HG03045 (cell line): ENCODE results near the gene WDR74.
"Not testable (repeated sequence)": the region's sequence is repeated elsewhere in the genome, so short reads cannot be mapped to it uniquely, and the experiment has no call there.

Source experiments
- ATAC-seq: cut with Tn5 transposase; IDR thresholded peaks from one replicate; pipeline ENCODE4 v1.9.1; 2021; ENCODE audit warnings: mild to moderate bottlenecking, moderate library complexity; ENCODE audit not compliant: unreplicated experiment

Gene WDR74

DNA sequence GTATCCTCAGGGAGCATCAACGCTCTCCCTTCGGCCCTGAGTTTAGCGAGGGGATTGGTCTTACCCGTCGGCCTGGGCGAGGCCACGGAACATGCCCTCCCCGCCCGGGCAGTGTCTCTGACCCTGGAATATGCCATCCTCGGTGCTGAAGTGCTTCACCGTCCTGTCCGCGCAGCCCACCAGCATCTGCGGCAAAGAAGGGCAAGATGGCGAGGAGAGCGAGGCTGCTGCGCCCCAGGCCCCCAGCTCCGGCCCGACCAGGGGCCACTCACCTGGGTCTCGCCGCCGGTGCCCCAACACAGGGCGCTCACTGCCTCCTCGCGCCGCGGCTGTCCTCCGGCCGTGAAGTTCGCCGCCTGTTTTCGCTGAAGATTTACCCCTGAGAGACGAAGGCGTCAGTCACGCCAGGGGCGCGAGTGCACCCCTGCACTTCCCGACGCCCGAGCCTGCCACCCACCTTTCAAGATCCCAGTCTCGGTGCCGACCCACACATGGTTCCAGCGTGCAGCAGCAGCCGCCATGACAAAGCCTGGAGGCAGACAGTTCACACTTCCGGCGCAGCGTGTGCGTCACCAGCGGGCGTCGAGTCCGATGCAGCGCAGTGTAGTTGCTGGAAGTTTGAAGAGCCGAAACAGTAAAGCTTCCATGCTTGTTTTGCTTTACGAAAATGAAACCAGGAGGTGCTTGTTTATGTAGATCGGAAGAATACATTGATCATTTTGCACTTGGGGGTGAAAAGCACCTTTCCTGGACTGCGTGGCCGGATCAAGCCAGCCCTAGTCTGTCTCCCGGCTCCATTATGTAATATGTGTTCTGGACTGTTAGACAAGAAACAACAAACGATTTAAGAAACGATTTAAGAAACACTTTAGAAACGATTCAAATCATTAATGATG, at the start of gene WDR74:
TSS of gene WDR74 (minus strand) at position 541 of the 896 bp plus-strand sequence. CDS start at position 521, 20 bp downstream.
- peak; percentile 39 for ATAC-seq

DNA sequence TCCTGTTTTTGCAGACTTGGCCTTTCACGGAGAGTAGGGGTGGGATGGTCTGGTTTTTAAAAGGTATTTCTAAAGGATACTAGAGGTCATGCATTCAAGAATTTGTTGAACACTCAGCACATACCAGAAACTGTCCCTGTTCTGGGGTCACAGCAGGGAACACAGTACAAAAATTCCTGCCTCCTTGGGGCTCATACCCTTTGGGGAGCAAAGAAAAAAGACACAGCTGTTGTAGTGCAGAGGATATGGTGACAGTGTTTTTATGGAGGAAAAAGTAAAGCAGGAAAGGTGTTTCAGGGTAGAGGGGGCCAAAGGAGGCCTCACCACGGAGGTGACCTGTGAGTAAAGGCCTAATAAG, 49.7 kb upstream of the WDR74 start:
- ATAC-seq, result no peak

DNA sequence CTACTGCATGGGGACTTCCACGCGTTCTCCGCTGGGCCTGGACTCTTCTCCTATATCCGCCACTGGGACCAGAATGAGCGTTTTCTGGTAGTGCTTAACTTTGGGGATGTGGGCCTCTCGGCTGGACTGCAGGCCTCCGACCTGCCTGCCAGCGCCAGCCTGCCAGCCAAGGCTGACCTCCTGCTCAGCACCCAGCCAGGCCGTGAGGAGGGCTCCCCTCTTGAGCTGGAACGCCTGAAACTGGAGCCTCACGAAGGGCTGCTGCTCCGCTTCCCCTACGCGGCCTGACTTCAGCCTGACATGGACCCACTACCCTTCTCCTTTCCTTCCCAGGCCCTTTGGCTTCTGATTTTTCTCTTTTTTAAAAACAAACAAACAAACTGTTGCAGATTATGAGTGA, 49.0 kb upstream of the WDR74 start:
- no peak for ATAC-seq

DNA sequence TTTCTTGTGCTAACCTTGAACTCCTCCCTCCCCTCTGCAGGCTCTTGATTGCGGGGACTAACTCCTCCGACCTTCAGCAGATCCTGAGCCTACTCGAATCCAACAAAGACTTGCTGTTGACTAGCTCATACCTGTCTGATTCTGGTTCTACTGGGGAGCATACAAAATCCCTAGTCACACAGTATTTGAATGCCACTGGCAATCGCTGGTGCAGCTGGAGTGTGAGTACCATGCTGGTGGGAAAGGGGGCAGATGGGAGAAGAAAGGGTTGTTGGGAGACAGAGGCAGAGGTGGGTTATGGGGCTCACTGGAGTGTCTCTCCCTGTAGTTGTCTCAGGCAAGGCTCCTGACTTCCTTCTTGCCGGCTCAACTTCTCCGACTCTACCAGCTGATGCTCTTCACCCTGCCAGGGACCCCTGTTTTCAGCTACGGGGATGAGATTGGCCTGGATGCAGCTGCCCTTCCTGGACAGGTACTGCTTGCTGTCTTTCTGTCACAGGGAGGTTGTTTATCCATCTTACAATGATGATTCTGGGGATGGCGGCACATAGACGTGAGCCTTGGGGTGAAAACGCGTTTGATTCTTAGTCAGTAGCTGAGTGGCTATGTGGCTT, 45.9 kb upstream of the WDR74 start:
- no peak for ATAC-seq

DNA sequence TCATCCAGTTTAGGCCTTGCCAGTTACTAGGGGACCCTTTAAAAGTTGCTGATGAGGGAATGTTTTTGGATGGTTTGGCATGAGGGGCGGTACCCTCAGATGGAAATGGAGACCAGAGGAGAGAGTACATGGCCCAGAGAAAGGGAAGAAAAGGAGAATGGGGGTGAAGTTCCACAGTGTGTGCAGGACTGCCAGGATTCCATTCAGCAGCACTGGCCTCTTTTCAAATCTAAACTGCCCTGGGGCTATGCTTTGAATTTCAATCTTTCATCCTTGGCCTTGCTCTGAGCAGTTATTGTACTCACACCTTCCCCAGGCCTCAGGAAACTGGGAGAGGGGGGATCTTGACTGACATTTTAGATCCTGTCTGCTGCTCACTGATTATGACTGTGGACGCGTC, 44.3 kb upstream of the WDR74 start:
- no peak for ATAC-seq

DNA sequence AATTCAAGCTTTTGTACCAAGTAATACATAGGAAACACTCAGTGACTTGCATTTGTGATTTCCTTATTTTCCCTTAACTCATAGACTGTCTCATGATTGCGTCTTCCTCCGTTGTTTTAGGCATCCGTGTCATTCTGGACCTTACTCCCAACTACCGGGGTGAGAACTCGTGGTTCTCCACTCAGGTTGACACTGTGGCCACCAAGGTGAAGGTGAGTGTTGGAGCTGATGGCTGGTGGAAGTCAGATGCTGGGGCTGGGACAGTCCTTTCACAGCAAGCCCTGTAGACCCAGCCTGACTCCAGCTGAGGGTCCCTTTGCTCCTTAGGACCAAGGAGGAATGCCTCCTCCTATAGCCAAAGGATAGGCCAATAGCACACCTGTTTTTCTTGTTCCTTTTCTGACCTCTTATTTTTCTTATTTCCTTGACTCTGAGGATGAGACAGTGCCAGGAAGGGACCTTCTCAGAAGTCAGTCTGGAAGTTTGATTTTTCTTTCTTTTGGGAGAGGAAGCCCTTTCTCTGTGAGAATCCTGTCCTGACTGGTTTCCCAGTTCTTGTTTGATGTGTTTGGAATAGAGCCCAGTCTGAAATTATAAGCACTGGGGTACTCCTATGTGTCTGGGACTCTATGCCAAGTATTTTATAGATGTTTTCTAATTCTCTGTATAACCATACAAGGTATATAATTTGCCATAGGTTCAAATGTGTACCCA, 43.6 kb upstream of the WDR74 start:
- ATAC-seq, result no peak

DNA sequence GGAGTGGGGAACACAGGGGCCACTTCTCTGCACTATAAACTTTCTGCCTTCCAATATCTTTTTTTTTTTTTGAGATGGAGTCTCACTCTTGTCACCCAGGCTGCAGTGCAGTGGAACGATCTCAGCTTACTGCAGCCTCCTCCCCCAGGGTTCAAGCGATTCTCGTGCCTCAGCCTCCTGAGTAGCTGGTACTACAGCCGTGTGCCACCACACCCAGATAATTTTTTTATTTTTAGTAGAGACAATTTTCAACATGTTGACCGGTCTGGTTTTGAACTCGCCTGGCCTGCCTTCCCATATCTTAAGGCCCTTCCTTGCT, 43.0 kb upstream of the WDR74 start:
- no peak for ATAC-seq

DNA sequence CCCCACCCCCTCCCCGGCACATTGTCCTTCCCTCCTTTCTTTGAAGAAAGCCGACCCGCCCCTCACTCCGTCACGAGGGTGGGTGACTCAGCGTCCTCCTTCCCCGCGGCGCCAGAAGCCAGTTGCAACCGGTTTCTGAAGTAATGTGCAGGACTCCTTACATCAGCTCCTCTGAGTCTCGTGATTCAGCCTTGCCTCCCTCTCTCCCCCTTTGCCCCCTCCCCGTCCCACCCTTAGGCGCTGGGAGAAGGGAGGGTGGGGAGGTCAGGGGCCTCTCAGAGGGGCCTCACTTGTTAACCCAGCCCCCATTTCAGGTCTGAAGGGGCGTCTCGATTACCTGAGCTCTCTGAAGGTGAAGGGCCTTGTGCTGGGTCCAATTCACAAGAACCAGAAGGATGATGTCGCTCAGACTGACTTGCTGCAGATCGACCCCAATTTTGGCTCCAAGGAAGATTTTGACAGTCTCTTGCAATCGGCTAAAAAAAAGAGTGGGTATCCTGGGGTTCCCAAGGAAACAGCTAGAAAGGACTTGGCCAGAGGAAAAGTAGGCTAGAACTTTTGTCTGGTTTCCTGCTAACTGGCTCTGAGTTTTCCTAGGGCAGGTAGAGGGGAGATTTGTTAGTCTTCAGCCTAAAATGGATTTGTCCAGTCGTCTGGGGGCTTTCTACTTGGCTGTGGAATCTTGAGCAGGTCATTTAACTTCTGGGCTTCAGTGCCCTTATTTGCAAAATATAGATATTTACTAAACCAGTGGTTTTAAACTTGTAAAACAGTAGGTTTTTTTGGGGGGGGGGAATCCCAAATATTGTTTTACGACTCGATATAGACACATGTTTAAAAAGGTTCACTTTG, 42.4 kb upstream of the WDR74 start:
- ATAC-seq, result peak; percentile 50

DNA sequence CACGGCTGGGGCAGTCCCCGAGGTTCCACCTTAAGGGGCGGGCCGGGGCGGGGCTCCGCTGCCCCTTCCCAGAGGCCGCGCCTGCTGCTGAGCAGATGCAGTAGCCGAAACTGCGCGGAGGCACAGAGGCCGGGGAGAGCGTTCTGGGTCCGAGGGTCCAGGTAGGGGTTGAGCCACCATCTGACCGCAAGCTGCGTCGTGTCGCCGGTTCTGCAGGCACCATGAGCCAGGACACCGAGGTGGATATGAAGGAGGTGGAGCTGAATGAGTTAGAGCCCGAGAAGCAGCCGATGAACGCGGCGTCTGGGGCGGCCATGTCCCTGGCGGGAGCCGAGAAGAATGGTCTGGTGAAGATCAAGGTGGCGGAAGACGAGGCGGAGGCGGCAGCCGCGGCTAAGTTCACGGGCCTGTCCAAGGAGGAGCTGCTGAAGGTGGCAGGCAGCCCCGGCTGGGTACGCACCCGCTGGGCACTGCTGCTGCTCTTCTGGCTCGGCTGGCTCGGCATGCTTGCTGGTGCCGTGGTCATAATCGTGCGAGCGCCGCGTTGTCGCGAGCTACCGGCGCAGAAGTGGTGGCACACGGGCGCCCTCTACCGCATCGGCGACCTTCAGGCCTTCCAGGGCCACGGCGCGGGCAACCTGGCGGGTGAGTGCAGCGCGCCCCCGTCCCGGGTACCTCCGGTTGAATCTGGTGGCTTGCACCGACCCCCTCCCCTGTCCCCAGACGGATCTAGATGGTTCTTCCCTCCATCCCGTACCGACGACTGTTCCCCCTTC, 41.6 kb upstream of the WDR74 start, which contains the start of gene SLC3A2:
TSS of gene SLC3A2 (plus strand) at position 94 of the 776 bp plus-strand sequence. CDS start at position 222, 128 bp downstream.
- peak; percentile 72 for ATAC-seq

DNA sequence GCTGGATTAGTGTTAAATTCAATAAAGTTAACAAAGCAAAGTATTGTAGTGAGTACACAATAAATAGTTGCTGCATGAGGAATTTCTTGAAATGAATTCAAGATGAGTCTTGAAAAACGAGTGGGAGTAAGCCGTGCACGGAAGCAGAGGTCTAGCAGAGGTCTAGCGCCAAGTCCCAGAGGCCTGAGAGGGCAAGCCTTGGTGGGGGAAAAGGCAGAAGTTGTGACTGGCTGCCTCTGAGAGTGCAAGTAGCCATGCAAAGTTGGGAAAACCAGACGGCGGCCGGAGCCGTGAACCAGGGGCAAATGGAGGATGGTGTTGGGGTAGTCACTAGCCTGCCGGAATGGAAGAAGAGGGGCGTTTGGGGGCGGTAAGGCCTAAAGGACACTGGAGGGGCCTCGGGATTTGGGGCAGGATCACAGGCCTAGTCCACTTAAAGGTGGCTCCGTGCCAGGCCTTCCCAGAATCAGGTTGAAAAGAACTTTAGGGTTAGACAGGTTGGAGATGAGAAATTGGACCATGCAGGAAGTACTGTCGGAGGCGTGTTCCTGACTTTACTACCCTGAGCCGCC, 40.9 kb upstream of the WDR74 start:
- ATAC-seq, result peak; percentile 18

DNA sequence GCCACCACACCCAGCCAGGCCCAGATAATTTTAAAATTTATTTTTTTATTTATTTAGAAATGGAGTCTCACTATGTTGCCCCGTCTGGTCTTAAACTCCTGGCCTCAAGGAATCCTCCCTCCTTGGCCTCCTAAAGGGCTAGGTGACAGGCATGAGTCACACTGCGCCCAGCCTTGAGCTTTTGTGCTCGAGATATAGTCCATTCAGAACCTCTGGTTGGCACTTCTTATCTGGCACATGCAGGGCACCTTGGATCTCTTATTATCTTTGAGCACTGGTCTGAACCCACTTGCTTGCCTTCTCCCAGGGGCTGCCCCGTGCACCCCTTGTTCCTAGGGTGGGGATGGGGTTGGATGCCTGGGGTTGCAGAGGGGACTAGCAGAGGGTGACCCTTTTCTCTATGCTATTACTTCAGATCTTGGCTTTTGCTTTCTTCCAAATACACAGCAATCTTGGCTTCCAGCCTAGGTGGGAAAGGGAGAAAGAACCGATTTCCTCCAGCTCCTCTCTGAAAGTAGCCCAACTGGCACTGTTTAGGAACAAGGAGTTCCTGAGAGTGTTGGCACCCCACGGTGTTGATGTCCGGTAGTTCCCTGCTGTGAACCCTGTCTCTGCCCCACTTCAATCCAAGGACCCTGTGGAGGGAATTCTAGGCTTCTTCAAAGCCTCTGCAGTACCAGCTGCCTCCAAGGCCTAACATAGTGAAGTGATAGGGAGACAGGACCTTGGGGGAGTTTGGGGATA, 40.0 kb upstream of the WDR74 start:
- no peak for ATAC-seq

DNA sequence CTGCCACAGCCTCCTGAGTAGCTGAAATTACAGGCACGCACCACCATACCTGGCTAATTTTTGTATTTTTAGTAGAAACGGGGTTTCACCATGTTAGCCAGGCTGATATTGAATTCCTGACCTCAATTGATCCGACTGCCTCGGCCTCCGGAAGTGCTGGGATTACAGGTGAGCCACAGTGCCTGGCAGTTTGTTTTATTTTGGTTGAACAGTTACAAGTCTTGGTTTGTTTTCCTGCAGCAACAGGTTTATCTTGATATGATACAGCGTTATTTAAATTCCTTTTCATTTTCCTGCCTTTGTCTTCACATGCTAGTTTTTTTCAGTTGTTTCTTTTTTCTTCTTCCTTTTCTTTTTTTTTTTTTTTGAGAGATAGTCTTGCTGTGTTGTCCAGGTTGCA, 37.3 kb upstream of the WDR74 start:
- ATAC-seq, result no peak

DNA sequence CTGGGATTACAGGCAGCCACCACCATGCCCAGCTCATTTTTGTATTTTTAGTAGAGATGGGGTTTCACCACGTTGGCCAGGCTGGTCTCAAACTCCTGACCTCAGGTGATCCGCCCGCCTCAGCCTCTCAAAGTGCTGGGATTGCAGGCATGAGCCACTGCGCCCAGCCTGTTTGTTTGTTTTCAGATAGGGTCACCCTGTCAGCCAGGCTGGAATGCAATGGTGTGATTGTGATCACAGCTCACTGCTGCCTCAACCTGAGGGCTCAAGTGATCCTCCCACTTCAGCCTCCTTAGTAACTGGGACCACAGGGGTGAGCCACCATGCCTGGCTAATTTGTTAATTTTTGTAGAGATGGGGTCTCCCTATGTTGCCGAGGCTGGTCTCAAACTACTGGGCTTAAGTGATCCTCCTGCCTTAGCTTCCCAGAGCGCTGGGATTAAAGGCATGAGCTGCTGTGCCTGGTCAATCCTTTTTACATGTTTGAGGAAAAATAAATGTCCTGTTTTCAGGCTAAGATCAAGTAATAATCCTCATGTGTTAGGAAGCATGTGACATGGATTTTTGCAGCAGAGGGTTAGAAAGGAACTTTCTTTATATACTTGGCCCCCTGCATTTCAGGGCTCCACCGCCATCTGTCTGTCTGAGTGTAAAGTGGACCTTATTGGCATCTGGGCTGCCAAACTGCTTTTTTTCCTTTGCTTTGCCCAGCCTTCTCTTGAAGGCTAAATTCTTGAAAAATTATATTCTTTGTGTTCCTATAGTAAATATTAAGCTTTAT, 36.5 kb upstream of the WDR74 start:
- no peak for ATAC-seq

DNA sequence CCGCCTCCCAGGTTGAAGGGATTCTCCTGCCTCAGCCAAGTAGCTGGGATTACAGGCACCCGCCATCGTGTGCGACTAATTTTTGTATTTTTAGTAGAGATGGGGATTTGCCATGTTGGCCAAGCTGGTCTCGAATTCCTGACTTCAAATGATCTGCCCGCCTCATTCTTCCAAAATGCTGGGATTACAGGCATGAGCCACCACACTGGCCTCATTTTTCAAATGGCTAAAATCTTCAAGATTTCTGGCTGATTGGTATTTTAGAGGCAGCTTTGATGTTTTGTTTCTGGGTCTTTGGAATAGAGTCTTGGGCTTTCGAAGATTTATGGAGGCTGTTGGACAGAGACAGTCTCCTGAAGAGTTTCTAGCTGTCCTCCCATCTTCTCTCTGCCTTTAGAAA, 35.5 kb upstream of the WDR74 start:
- no peak for ATAC-seq

DNA sequence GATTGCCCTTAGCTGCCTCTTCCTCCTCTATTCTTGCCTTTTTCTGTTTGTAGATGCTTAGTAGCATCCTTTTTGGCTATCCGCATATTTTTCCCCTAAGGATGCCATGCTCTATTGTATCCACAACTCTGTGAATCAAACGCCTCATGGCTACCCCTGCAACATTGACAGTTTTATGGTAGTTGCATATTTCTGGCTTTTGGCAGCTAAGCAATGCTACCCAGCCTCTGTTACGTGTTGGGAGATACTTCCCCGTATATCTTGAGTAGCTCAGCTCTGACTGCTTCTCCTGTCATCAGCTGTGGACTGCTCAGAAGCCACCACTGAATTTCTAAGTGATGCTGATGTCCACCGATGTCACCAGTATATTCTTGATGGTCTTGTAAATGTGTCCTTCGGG, 26.2 kb upstream of the WDR74 start:
- ATAC-seq, result no peak

DNA sequence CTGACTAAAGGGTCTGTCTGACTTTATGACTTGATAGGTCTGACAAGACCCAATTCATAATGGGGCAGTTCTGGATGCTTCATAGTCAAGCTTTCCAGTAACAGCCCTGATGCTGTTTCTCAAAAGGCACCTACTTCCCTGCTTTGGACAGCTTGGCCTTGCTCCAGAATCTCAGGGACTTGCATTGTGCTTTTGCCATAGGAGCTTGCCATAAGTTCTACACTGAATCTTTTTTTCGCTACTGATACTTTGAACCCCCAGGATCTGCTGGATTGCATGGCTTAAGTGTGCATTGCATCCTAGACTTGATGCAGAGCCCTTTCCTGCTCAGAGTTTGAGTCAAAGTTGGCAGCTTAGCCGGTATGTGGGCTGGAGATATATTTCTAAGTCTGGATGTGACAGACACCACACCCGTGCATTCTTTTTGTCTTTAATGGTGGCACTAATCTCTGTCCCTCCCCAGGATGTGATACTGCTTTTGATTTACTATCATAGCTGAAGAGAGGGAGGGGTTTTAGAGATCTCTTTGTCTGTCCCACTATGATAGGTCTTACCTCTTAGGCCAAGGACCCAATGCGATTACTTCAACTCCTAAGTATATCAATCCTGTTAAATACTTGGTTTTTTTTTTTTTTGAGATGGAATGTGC, 24.4 kb upstream of the WDR74 start:
- no peak for ATAC-seq

DNA sequence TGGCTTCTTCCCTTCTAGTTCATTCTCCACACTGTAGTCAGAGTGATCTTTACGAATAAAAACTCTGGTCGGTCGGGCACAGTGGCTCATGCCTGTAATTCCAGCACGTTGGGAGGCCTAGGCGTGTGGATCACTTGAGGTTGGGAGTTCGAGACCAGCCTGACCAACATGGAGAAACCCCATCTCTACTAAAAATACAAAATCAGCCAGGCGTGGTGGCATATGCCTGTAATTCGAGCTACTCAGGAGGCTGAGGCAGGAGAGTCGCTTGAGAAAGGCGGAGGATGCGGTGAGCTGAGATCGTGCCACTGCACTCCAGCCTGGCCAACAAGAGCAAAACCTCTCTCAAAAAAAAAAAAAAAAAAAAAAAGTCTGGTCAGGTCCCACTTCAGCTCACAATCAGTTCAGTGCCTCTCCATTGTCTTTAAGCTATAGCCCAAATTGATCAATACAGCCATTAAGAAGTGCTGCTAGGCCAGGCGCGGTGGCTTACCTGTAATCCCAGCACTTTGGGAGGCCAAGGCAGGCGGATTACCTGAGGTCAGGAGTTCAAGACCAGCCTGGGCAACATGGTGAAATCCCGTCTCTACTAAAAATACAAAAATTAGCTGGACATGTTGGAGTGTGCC, 22.3 kb upstream of the WDR74 start:
- ATAC-seq, result not testable (repeated sequence)
